Panc1 (cell line): ENCODE results near the gene FAM234B. TPM values are rescaled to one million over a fixed set of nuclear protein-coding genes. Genes with fewer than 3 reads are reported as not detected.

Source experiments
- ATAC-seq: fragments of 200-7000 bp; cut with Tn5 transposase; 2 replicates; pipeline ENCODE4 v1.9.1; 2020; ENCODE audit warnings: mild to moderate bottlenecking, moderate library complexity
- BruUV-seq: library from RNA; stranded (reverse); fragments of 400-500 nt; replicated peaks from 2 replicates; lab custom pipeline; 2021; lab: Mats Ljungman, UMichigan
- CTCF ChIA-PET: fragments of 300-600 bp; sonication (Branson Sonifier 250); formaldehyde crosslinking; loops from one replicate; lab custom pipeline; 2022; ENCODE audit warnings: antibody characterized with exemption; lab: Charles Lee
- POLR2A ChIA-PET: fragments of 300-600 bp; sonication (Branson Sonifier 250); formaldehyde crosslinking; loops from one replicate; lab custom pipeline; 2022; ENCODE audit warnings: antibody characterized with exemption; lab: Charles Lee
- DNase-seq: peaks from one replicate; pipeline ENCODE4 v3.0.0-alpha.2; 2010; ENCODE audit warnings: low read depth, low spot score
- H3K27ac ChIP-seq: 2 replicates; pipeline ENCODE4 v1.5.1; 2011; ENCODE audit warnings: mild to moderate bottlenecking, low read length, inconsistent platforms
- H3K27me3 ChIP-seq: fragments of 200-500 bp; sonication (Bioruptor generic); 2 replicates; pipeline ENCODE4 v1.6.0; 2014; ENCODE audit warnings: low read length, inconsistent platforms; ENCODE audit not compliant: control insufficient read depth, insufficient read depth
- H3K36me3 ChIP-seq: fragments of 200-500 bp; sonication (Bioruptor generic); 2 replicates; pipeline ENCODE4 v1.5.1; 2014; ENCODE audit warnings: inconsistent platforms, mild to moderate bottlenecking, low read length, moderate library complexity; ENCODE audit not compliant: control insufficient read depth, insufficient read depth
- H3K4me1 ChIP-seq: 2 replicates; pipeline ENCODE4 v1.5.1; 2011; ENCODE audit warnings: inconsistent platforms, mild to moderate bottlenecking, low read length, moderate library complexity; ENCODE audit not compliant: control insufficient read depth, insufficient read depth
- H3K4me3 ChIP-seq, 2 experiments: 2 replicates each; pipeline ENCODE4 v1.5.1; 2011 to 2012; ENCODE audit warnings: low read depth in 2 of 2, low read length in 2 of 2, mild to moderate bottlenecking in 2 of 2, inconsistent platforms in 1 of 2, moderate library complexity in 1 of 2
- H3K9me3 ChIP-seq: fragments of 200-500 bp; sonication (Bioruptor generic); 2 replicates; pipeline ENCODE4 v1.5.1; 2014; ENCODE audit warnings: low read depth, mild to moderate bottlenecking, inconsistent platforms, low read length, moderate library complexity; ENCODE audit not compliant: control insufficient read depth, insufficient read depth
- POLR2AphosphoS5 ChIP-seq: IDR thresholded peaks from 2 replicates; pipeline ENCODE4 v1.6.1; 2012; ENCODE audit warnings: mild to moderate bottlenecking, low read depth, low read length, moderate library complexity
- SIN3A ChIP-seq: IDR thresholded peaks from 2 replicates; pipeline ENCODE4 v1.6.1; 2012; ENCODE audit warnings: low read depth, mild to moderate bottlenecking, low read length, moderate library complexity, borderline replicate concordance; ENCODE audit not compliant: insufficient read depth
- TCF7L2 ChIP-seq: IDR thresholded peaks from 2 replicates; pipeline ENCODE4 v1.6.1; 2011; ENCODE audit warnings: mild to moderate bottlenecking, low read depth, low read length, inconsistent platforms
- in situ Hi-C: cut with HindIII; loops from 2 replicates; pipeline ENCODE4 v1.10.0; 2016; ENCODE audit warnings: low sequenced_read_pairs, low pct_unique_long_range_greater_than_20kb
- intact Hi-C: fragments of 100-400 bp; cut with micrococcal nuclease; formaldehyde crosslinking; loops from one replicate; pipeline ENCODE4 v1.10.0; 2022; ENCODE audit not compliant: unreplicated experiment
- total RNA-seq: library from RNA; stranded (reverse); gene quantifications from one replicate; pipeline ENCODE4 v1.2.1, GENCODE V29; 2021; ENCODE audit not compliant: unreplicated experiment
- TF ChIP-seq, protein P1 (sequence below), 2 experiments: IDR thresholded peaks; 2 replicates each; pipeline ENCODE4 v1.6.1; 2011 to 2012; ENCODE audit warnings: low read depth in 2 of 2, control low read depth in 1 of 2, low read length in 1 of 2, mild to moderate bottlenecking in 1 of 2, moderate library complexity in 1 of 2; ENCODE audit not compliant: insufficient read depth in 1 of 2
- TF ChIP-seq, protein P2 (sequence below): fragments of 450-650 bp; IDR thresholded peaks from 2 replicates; pipeline ENCODE4 v1.5.1; 2017; ENCODE audit warnings: mild to moderate bottlenecking

The FAM234B gene
- total RNA-seq, 1 experiment from 2014 or later = 5.4 TPM

- peaks cover 47% of the 10 kb centered on the region for H3K4me1 ChIP-seq
- BruUV-seq = no TSS peak
- TF ChIP-seq POLR2AphosphoS5 (no peak), TCF7L2 (peak; percentile 27; the same call in 1 of the 2 replicates)
- H3K9me3 ChIP-seq = no peaks in the 10 kb centered on the region
- H3K4me3 ChIP-seq = peak overlapping the region; percentile 49 to 59
- H3K27ac ChIP-seq = peak overlapping the region; percentile 89
- no peaks in the 10 kb centered on the region for H3K27me3 ChIP-seq
- POLR2A ChIA-PET = interaction anchor here (0.7 kb wide), 1 partner anchor 73 kb away, joined by 3 read pairs; no protein-coding TSS in a partner anchor
- peak; percentile 44 for ATAC-seq
- intact Hi-C loops = no loop called here
- no peak for DNase-seq
- no peaks in the 10 kb centered on the region for H3K36me3 ChIP-seq
- in situ Hi-C loops = no loop called here
- CTCF ChIA-PET = interaction anchor here (2.1 kb wide), 1 partner anchor 110 kb away, joined by 6 read pairs; no protein-coding TSS in a partner anchor
These were observed 57.7 kb downstream of the FAM234B start for GRCh38 chr12:13101821-13102375.

- H3K27ac ChIP-seq = peak overlapping the region; percentile 89
- intact Hi-C loops = no loop called here
- peaks cover 42% of the 10 kb centered on the region for H3K4me1 ChIP-seq
- CTCF ChIA-PET = no interaction called here
- ATAC-seq (no peak), DNase-seq (no peak)
- H3K4me3 ChIP-seq = no peak overlapping the region
- BruUV-seq = no TSS peak
- no peaks in the 10 kb centered on the region for H3K27me3 ChIP-seq
- no peaks in the 10 kb centered on the region for H3K9me3 ChIP-seq
- TF ChIP-seq POLR2AphosphoS5 (no peak), TCF7L2 (no peak), SIN3A (no peak)
- TF ChIP-seq, protein P1, sequence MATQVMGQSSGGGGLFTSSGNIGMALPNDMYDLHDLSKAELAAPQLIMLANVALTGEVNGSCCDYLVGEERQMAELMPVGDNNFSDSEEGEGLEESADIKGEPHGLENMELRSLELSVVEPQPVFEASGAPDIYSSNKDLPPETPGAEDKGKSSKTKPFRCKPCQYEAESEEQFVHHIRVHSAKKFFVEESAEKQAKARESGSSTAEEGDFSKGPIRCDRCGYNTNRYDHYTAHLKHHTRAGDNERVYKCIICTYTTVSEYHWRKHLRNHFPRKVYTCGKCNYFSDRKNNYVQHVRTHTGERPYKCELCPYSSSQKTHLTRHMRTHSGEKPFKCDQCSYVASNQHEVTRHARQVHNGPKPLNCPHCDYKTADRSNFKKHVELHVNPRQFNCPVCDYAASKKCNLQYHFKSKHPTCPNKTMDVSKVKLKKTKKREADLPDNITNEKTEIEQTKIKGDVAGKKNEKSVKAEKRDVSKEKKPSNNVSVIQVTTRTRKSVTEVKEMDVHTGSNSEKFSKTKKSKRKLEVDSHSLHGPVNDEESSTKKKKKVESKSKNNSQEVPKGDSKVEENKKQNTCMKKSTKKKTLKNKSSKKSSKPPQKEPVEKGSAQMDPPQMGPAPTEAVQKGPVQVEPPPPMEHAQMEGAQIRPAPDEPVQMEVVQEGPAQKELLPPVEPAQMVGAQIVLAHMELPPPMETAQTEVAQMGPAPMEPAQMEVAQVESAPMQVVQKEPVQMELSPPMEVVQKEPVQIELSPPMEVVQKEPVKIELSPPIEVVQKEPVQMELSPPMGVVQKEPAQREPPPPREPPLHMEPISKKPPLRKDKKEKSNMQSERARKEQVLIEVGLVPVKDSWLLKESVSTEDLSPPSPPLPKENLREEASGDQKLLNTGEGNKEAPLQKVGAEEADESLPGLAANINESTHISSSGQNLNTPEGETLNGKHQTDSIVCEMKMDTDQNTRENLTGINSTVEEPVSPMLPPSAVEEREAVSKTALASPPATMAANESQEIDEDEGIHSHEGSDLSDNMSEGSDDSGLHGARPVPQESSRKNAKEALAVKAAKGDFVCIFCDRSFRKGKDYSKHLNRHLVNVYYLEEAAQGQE (IDR thresholded peaks at IDR 0.05; ENCODE audit: insufficient read depth in 1 of 2, low read depth in 2 of 2, low read length in 1 of 2) = no peak
- TF ChIP-seq, protein P2, sequence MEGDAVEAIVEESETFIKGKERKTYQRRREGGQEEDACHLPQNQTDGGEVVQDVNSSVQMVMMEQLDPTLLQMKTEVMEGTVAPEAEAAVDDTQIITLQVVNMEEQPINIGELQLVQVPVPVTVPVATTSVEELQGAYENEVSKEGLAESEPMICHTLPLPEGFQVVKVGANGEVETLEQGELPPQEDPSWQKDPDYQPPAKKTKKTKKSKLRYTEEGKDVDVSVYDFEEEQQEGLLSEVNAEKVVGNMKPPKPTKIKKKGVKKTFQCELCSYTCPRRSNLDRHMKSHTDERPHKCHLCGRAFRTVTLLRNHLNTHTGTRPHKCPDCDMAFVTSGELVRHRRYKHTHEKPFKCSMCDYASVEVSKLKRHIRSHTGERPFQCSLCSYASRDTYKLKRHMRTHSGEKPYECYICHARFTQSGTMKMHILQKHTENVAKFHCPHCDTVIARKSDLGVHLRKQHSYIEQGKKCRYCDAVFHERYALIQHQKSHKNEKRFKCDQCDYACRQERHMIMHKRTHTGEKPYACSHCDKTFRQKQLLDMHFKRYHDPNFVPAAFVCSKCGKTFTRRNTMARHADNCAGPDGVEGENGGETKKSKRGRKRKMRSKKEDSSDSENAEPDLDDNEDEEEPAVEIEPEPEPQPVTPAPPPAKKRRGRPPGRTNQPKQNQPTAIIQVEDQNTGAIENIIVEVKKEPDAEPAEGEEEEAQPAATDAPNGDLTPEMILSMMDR = no peak
- H3K36me3 ChIP-seq = no peaks in the 10 kb centered on the region
- POLR2A ChIA-PET = no interaction called here
- in situ Hi-C loops = no loop called here
These were observed 58.4 kb downstream of the FAM234B start for GRCh38 chr12:13102461-13103195.
